Measurements from ENCODE around the gene DCLRE1B.
"Not testable (repeated sequence)": the region's sequence is repeated elsewhere in the genome, so short reads cannot be mapped to it uniquely, and the experiment has no call there.

The DCLRE1B gene

GRCh38 chr1:113948151-113948550 lies 43.0 kb downstream of the DCLRE1B start:
- not testable (repeated sequence) for DNase-seq (ENCODE audit: low read depth in 2 of 2)

DNA sequence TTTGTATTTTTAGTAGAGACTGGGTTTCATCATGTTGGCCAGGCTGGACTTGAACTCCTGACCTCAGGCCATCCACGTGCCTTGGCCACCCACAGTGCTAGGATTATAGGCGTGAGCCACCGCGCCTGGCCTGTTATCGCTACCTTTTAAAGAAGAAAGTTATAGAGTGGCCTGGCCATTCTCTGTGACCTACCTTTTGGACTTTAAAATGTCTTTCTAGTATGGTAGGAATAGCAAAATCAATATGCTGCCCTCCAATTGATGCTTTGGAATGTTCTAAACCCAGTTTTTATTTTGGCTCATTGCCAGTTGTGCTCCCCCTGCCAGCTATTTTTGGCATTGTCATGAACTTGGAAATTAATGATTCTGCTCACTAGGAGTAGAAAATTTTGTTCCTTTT lies 43.9 kb downstream of the DCLRE1B start:
- no peak for DNase-seq (ENCODE audit: low read depth in 2 of 2)

GRCh38 chr1:113950908-113951307 lies 45.8 kb downstream of the DCLRE1B start:
- DNase-seq (ENCODE audit: low read depth in 2 of 2) = no peak

GRCh38 chr1:113951719-113952118 lies 46.6 kb downstream of the DCLRE1B start:
- DNase-seq (ENCODE audit: low read depth in 2 of 2) = no peak

DNA sequence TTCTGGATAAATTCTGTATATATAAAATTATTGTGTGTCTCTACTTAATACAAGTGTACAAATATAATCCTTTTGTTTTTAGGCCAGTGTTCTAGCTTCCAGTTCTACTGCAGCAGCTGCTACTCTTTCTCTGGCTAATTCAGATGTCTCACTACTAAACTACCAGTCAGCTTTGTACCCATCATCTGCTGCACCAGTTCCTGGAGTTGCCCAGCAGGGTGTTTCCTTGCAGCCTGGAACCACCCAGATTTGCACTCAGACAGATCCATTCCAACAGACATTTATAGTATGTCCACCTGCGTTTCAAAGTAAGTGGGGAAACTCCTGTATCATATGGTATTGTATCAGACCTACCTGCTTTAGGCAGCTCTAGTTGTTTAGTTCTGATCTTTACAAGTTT lies 52.9 kb downstream of the DCLRE1B start:
- DNase-seq (ENCODE audit: low read depth in 2 of 2) = no peak

- no peak for DNase-seq (ENCODE audit: low read depth in 2 of 2)
Observed at GRCh38 chr1:113958691-113959090, 53.6 kb downstream of the DCLRE1B start.

GRCh38 chr1:113963281-113963906 lies 58.3 kb downstream of the DCLRE1B start:
- no peak for DNase-seq (ENCODE audit: low read depth in 2 of 2)
